HuH-7 (cell line): ENCODE data around the gene CENPE.

Experiments used
- DNase-seq: peaks from one replicate; pipeline ENCODE4 v3.0.0; 2011; ENCODE audit warnings: low spot score

Gene CENPE

DNA sequence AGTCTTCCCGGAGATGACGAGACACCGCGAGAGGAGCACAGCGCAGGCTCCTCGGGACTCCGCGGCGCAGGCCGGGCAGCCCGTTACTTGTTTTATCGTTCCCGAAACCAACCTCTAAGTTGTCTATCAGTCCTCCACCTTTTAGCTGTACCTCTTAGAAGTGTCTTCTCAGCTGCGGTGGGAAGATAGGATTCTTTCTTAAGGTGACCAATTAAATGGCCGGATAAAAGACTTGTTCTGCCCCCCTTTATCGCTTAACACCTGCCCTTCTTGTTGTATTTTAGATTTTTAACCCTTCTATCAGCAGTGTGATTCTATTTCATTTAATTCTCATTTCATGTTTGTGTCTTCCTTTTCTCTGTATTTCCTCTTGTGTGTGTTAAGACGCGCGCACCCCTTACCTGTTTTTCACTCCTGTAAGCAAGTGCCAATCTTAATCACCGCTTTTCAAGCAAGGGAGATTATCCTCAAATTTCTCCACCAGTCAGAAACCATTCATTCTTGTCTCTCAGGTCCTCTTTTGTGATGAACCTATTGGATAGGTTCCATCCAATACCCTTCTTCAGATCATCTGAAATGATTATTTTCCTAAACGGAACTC, 121.3 kb downstream of the CENPE start, which contains the start of gene SLC9B2:
Gene SLC9B2 (minus strand): TSS at position 15 of the 601 bp plus-strand sequence. CDS start 9,211 bp downstream, outside the sequence.
- no peak for DNase-seq

- DNase-seq: peak; percentile 52
These were observed 122.0 kb downstream of the CENPE start for GRCh38 chr4:103075894-103076746.

DNA sequence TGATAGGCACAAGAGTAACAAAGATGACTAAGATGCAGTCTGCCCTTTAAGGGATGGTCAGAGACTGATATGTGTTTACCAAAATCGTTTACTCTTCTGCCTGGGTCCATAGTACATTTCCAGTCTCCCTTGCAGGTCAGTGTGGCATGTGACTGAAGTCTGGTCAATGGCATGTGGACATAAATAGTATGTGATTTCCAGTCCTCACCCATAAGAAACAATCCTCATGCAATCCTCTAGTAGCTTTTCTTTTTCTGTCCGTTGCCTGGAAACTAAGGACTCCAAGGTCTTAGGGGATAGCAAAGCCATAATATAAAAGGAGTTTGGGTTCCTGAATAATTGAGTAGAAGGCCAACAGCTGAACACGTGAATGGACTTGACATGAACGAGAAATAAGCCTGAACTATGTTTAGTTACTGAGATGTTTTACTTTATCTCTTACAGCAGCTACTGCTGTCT, 122.7 kb downstream of the CENPE start:
- peak; percentile 44 for DNase-seq

GRCh38 chr4:103074744-103075434, 123.3 kb downstream of the CENPE start:
- no peak for DNase-seq

GRCh38 chr4:103073792-103074438, 124.2 kb downstream of the CENPE start:
- DNase-seq: no peak

DNA sequence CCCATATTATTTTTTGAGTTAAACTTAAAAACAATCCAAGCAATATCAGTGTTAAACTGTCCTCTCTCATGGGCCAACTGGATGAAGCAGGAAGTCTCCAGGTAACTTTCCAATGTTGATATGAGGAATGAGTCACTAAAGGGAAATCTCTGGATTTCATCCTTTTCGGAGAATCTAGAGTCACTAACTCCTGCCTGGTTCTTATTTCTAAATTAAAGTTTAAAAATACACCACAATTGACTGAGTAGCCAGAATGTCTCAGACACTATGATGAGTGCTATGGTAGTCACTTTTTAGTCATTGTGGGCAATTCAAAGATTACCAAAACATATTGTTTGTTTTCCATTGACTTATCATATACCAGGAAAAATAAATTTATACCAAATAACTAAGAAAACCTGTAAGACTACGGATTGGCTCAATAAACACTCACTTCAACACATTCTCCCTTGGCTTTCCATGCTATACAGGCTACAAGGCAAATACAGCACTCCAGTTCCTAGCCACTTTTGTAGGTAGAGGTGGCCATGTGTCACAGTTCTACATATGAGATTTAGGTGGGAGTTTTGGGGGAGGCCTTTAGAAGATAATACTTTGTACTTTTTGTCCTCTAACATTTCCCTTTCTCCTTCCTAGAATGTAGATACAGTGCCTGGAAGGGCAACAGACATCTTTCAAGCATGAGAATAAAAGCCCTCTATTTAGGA, 130.1 kb downstream of the CENPE start:
- DNase-seq: no peak

- DNase-seq: no peak
These were observed 137.5 kb downstream of the CENPE start for GRCh38 chr4:103060453-103061148.
